HG02798 (cell line): ENCODE results near the gene DNAJB7.
"Not testable (repeated sequence)": the region's sequence is repeated elsewhere in the genome, so short reads cannot be mapped to it uniquely, and the experiment has no call there.

Experiments
- ATAC-seq: cut with Tn5 transposase; IDR thresholded peaks from one replicate; pipeline ENCODE4 v1.9.1; 2021; ENCODE audit warnings: mild to moderate bottlenecking; ENCODE audit not compliant: unreplicated experiment, poor library complexity

Gene DNAJB7

DNA sequence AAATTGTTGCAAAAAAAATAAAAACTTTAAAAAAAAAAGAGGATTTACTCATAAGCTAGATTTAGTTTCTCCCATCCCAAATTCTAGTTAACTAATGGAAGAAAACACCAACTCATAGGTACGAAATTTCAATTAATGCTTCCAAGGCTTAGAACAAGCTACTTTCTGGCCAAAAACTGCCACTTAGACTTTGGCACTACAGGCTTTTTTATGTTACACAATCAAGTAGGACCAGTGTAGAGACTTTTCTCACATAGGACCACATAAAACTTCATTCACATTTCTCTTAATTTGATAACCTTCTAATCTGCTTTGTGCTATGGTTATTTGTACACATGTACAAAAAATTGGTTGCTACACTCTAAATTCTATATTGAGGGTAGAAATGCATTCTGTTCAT lies 8.6 kb downstream of the DNAJB7 start:
- no peak for ATAC-seq

DNA sequence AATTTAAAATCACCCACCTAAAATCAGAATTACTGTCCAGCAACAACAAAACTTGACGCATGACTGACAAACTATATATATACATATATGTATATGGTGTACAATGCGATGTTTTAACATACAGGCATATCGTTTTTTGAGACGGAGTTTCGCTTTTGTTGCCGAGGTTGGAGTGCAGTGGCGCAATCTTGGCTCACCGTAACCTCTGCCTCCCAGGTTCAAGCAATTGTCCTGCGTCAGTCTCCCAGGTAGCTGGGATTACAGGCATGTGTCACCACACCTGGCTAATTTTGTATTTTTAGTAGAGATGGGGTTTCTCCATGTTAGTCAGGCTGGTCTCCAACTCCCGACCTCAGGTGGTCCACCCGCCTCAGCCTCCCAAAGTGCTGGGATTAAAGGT lies 16.1 kb downstream of the DNAJB7 start:
- ATAC-seq: not testable (repeated sequence)

DNA sequence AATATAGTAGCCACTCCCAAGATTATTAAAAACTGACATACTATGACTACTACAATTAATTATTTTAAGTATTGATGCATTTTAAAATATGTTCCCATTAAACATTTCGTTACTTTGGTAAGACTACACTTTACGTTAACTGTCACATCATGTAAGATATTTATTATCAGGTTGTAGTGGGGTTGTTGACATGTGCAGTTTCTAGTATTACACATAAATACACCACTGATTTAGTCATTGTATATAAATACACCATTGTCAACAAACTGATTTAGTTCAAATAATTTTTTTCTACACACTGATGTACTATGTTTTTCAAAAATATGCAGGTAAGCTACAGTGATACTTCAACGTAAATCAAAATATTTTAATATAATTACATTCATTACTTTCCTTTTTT lies 17.0 kb downstream of the DNAJB7 start:
- no peak for ATAC-seq

DNA sequence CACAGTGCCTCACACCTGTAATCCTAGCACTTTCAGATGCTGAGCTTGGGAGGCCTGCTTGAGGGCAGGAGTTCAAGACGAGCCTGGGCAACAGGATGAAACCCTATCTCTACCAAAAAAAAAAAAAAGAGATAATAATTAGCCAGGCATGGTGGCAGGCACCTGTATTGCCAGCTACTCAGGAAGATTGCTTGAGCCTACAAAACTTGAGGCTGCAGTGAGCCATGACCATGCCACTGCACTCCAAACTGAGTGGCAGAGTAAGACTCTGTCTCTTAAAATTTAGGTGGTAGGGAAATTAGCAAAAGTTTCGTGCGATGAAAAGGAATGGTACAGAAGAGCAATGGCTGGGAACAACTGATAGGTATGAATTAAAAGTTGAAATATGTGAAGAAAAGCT lies 23.4 kb downstream of the DNAJB7 start:
- no peak for ATAC-seq

DNA sequence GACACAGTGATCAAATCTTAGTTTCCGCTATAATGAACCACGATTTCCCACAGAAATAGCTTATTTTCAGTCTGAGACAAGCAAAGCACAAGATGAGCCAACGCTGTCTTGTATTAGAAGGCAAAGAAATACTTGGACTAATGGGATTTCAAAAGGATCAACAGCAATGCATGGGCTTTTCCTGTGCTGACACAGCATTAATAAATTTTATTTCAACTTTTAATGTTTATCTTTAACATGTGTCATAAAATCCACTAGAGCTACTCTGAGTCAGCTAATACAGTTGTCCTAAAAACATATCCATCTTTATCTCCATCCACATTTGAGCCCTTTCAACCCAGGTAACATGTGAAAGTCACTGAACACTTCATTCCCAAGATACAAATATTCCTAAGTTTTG lies 27.3 kb downstream of the DNAJB7 start:
- no peak for ATAC-seq

DNA sequence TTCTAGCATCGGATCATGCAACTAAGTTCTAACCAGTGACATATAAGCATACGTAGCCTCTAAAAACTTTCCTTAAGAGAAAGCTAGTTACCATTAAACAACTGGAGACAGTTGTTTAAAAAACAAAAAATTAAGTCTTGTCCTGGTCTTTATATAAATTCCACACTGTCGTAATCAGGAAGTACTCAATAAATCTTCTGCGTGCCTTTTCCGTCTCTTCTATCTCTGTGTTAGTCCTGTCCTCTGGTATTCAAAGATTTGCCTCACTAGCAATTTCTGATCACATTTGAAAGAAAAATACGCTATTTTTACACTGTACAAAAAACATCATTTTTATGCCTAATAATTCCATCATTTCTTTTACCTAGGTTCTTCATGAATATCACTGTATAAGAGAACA lies 32.8 kb downstream of the DNAJB7 start:
- ATAC-seq: no peak

DNA sequence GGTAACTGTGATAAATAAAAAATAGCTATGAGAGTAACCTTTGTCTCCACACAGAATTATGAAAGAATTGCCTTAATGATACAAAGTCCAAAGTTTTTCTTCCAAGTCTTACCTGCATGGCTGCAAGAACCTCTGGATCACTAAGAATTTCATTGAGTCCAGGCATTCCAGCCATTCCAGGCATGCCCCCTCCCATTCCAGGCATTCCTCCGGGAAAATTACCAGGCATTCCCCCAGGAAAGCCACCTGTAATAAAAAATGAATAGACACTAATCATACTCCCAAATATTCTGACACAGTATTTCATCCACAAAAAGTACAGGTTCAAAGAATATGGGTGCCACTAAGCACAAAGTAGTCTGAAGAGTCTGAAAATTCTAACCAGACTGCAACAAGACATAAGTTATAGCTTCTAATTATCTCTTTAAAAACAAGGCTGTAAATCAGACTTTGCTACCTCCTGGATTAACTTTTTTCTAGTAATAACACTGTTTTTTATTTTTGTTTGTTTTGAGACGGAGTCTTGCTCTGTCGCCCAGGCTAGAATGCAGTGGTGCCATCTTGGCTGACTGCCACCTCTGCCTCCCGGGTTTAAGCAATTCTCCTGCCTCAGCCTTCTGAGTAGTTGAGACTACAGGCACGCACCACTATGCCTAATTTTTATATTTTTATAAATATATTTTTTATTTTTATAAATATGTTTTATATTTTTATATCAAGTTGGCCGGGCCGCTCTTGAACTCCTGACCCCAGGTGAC lies 34.8 kb downstream of the DNAJB7 start:
- no peak for ATAC-seq

DNA sequence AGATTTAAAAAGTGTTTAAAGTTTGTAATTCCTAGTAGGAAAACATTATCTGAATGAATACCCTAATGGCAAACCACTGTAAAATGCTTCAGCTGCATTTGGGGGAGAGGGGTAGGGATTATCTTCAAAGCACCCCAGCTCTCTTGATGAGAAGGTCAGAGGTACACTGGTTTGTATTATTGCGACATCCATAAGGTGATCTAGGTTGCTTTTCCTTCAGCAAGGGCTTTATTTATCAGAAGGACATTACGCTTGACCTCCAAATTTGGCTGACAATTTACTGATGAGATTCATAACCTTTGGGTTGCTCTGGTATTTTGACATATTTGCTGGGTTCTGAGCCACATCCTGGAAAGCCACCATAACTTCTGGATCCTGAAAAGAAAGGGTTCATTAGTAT lies 35.6 kb downstream of the DNAJB7 start:
- not testable (repeated sequence) for ATAC-seq

DNA sequence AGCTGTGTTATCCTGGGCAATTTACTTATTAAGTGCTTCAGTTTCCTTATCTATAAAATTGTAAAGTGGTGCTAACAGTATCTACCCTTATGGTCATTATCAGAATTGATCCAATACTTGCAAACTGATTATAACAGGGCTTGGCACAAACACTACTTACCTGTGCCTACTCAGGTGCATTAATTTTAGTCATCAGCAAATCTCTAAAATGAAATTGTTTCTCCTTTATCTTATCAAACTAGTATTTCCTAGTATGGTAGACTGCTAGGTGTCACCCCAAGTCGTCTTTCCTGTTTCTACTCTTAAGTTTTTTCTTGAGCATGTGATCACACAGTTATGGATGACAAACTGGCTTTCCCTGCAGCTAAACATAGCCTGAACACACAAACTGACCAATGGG lies 38.5 kb downstream of the DNAJB7 start:
- no peak for ATAC-seq

DNA sequence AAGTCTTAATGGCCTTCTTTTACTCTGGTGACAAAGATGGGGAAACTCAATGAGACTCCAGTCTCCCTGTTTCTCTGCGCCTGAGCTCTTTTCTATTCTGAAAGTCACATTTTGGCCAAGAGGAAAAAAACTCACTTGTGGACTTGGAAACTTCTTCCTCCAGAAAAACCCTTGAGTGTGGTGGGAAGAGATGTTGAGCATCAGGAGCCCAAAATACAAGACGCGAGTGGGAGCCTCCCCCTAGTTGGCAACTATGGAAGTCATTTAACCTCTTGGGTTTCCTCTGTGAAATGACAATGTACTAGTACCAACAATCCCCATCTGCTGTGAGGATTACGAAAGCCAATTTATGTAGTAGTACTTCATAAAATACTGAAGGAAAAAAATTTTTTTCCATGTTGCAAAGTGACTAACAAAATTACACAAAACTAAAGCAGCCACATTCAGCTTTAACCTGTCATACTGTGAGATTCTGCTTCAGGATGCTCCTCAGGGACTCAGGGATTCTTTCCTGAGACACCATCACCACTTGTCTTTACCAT lies 42.2 kb downstream of the DNAJB7 start:
- ATAC-seq: no peak

DNA sequence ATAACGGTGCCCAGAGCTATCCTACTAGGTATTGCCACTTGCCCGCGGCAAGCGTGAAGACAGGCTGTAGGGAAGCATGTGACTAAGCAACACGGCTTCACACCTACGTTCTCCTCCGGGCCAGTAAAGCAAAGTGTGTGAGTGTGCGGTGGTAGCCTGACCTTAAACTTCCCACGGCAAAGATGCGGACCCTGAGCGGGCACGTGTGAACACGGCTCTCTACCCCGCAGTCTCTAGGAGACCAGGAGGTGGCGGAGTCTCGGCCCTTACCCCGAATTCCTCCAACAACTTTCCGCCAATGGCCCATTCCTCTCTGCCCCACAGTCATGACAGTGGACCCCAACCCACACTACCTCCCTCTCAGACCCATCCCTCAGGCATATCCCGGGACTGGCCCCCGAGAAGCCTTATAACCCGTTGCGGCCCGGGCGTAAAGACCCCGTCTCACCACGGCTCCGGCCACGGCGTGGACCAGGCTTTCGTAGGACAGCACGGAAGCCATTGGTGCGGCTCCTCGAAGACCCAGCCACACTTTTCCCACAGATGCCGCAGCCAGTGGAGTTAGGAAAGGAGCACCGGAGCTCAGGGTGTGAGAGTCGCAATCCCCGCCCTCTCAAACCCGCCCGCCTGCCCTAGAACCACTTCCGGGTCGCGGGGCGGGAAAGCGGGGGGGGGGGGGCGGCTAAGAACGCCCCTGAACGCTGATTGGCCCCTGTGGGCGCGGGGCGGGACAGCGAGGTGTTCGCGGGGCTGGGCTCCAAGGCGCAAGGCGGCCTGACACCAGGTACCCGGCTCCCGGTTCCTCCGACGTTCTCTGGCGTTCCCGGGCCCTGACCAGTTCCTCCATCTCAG lies 42.9 kb downstream of the DNAJB7 start, which contains the start of gene SLC25A17:
TSS of gene SLC25A17 (minus strand) at position 600 of the 852 bp plus-strand sequence. CDS start at position 502, 98 bp downstream.
- peak; percentile 89 for ATAC-seq

DNA sequence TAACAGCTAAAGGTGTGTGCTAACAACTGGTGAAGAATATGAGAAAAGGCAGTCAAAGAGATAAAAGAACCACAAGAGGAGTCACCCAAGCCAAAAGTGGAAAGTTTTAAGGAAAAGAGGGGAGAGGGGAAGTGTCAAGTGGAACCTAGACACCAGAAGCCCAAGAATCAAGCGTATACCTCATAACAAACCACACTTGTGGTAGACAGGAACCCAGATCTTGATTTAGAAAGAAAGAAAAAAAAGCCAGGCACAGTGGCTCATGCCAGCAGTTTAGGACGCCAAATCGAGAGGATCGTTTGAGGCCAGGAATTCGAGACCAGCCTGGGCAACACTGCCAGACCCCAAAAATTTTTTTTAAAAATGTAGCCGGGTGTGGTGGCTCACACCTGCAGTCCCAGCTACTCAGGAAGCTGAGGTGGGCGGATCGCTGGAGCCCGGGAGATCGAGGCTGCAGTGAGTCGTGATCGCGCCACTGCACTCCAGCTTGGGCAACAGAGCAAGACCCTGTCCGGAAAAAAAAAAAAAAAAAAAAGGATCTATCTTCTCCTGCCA lies 43.6 kb downstream of the DNAJB7 start:
- ATAC-seq: no peak

DNA sequence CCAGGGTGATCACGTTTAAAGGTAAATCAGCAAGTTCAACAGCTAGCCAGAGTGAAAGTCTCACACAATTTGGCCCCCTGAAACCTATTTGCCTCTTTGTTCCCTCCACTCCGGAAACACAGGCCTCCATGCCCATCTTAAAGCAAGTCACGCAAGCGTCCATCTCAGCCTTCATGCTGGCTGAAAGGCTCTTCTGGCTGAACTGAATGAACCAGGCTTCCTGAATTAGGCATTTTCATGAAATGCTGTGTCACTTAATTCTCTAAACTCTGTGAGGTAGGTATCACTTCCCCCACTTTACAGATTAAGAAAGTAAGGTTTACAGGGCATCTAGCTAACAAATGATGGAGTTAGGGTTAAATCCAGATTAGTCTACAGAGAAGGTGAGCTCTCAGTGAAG lies 44.2 kb downstream of the DNAJB7 start:
- no peak for ATAC-seq

DNA sequence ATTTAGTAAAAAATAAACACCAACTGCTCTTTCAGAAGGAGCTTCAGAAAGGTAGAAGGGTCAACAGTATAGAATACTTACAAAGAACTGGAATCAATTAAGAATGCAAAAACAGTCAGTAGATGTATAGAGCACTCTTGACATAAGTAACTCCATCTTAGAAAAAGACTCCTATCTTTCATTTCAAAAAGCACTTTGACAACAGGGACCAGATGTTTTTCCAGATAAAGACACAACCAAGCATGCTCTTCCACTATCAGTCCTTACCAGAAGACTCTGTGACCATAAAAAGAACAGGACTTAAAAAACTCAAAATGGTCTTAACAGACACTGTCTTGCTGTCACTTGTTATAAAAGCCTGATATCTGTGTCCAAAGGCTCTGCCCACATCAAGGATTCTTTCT lies 48.0 kb downstream of the DNAJB7 start:
- no peak for ATAC-seq
